Stimulated activated CD8-positive, alpha-beta memory T cell treated with anti-CD3 and anti-CD28 coated beads, Interleukin-15, amount 100 ng/mL, for 48 hours (primary cell): ENCODE results near the gene TBC1D21.

Source experiments
- DNase-seq, 2 donors: peaks; one replicate each; pipeline ENCODE4 v3.0.0-alpha.2; 2020; ENCODE audit warnings: low read depth in 2 of 2

Gene TBC1D21

DNA sequence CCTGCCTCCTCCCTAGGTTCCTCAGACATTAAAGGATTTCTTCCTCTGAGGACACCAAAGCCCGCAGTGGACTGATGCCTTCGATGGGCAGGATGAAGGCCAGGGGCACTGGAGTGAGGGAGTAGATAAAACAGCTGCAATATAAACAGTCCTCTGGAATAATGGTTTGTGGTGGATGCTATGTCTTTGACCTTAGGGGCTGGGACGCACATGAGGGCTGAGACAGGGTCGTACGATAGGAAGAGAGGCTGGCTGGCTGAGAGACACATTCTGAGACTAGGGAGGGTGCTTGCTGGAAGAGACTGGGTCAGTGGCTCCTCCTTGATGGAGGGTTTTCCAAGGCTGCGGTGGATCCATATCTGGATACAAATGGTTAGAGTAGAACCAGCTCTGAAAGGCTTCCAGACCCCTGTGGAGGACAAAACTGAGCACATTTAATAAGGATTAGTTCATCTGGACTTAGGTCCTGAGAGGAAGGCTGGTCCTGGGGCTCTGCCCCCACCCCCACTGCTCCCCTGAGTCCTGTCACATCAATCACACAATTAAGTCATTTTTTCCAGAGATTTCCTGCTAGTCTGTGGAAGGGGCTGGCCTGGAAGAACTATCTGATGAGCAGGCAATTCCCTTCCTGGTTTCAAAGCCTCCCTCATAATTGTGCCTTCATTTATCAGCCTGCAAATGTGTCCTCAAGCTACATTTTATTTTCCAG is 15.8 kb downstream of the TBC1D21 start:
- DNase-seq, result no peak

DNA sequence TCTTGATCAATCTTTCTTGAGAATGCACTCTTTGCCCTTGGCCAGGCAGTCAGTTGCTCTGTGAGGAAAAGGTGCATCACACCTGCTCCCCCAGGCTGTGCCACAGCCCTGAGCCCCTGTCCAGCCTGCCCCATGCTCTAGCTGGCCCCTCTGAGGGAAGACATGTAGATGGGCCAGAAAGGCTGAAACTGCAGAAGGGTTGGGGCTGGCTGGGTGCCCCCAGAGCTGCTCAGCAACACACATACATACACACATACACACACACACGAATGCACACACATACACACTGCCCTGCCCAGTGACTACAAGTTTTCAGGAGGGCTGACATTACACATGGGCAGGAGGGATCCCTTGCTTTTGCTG is 16.4 kb downstream of the TBC1D21 start:
- DNase-seq, result no peak

DNA sequence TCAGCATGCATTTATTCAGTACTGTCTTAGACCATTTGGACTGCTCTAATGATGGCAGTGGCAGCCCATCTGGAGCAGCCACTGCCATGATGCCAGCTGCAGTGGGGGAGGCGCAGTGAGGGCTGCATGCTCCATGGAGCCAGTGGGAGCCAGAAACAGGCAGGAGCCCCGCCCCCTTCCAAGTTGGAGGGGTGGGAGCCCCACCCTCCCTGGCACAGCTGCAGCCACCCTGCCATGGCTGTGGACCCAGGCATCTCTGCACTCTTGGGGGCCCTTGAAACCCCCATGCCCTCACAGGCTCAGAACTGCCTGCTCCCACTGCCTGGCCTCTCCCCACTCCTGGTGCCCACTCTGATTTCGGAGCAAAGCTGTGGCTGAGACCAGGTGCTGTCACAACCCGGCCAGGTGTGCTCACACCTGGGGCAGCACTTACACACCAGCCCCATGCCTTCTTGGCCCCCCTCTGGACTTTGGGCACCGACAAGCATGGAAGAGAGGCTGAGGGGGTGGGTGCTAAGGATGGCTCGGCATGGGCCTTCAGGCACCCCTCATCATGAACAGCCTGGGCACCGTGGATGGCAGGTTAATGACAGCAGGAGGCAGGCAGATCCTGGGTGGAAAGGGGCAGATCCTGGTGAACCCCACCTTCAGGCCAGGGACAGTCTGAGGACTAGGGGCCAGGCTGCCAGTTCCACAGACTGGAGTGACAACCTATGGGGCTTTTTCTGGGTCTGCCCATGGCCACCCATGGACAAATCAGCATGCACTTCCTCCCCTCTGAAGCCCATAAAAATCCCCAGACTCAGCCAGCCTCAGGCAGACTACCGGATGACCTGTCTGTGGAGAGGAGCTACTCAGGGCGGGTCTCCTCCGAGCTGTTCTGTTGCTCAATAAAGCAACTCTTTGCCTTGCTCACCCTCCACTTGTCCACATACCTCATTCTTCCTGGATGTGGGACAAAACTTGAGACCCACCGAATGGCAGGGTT is 18.3 kb downstream of the TBC1D21 start:
- no peak for DNase-seq

DNA sequence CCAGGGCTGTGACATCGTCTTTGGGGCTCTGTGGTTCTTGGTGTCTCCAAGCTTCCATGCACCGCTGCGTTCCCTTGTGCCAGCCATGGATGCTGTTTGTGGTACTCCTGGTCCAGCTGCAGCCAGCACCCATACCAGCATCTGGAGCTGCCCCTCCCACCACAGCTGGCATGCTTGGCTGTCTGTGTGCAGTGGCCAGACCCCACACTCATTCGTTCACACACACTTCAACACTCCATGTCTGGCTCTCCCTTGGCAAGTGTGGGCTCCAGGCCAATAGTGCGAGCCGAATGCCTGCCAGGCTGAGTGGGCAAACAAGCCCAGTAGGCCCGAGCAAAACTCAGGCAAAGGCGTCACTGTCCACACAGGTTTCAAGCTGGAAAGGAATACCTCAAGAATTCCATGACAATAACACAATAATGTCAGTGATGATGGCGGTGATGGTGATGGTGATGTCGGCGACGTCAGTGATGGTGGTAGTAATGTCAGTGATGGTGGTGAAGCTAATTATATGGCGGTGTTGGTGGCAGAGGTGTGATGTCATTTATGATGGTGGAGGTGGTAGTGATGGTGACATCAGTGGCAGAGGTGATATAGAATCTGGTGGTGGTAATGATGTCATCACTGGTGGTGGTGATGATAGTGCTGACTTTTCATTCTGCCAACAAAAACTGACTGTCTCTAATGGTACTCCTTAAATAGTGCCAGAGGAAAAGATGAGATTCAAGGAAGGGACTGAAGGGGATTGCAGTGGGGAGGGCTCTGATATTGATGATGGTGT is 19.3 kb downstream of the TBC1D21 start:
- DNase-seq, result no peak

- no peak for DNase-seq
These were observed 20.9 kb downstream of the TBC1D21 start for GRCh38 chr15:73894133-73894814.

- peak; percentile 21 to 47 for DNase-seq
These were observed 24.3 kb downstream of the TBC1D21 start for GRCh38 chr15:73897441-73898261.

GRCh38 chr15:73899197-73900094 is 26.1 kb downstream of the TBC1D21 start:
- DNase-seq, result no peak

DNA sequence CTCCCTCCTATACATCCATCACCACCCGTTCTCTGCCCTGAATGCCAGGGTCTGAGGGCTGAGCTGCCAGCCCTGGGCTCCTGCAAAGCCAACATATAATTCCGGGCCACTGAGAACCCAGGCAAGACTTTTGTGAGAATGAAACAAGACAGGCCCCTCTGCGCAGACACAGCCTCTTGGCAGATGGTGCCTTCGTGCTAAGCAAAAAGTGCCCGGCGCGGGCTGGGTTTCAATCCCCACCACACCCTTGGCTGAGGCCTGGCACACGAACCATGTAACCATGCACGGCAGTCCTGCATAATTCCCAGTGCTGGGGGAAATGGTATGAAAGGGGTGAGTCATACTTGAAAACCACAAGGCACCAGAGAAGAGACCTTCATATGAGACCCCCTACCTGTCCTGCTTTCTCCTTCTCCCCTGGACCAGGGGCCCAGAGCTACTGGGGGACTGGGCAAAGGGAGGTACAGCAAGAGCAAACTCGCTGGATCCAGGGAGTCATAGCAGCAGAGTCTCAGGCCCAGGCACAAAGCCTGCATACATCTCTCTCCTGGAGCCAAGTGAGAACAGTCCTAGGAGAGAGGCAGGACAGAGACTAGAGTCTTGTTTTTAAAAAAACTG is 26.8 kb downstream of the TBC1D21 start:
- DNase-seq, result no peak

DNA sequence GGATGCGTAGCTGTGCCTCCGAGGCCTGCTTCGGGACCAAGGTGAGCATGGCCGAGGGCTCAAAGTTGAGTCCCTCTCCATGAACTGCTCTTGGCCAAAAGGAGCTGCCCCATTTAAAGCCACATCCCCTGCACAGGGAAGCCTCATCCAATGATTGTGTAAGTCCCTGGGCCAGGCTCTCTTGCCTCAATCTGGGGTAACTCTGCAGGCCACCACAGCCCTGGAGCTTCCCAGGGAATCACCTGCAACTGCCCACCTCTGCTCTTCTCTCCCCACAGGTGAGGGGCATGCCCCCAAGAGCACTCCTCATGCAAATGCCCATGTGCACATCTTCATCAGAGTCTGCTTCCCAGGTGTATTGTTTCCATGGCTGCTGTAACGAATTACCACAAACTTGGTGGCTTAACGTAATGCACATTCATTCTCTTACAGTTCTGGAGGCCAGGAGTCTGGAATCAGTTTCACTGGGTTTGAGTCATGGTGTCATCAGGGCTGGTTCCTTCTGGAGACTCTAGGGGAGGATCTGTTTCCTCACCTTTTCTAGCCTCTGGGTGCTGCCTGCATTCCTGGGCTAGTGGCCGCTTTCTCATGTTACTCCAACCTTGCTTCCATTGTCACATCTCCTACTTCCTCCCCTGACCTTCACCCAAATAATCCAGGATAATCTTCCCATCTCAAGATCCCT is 27.9 kb downstream of the TBC1D21 start:
- DNase-seq, result no peak

GRCh38 chr15:73902121-73903020 is 29.0 kb downstream of the TBC1D21 start:
- DNase-seq, result no peak

- DNase-seq, result no peak
These were observed 30.9 kb downstream of the TBC1D21 start for GRCh38 chr15:73904026-73904815.

DNA sequence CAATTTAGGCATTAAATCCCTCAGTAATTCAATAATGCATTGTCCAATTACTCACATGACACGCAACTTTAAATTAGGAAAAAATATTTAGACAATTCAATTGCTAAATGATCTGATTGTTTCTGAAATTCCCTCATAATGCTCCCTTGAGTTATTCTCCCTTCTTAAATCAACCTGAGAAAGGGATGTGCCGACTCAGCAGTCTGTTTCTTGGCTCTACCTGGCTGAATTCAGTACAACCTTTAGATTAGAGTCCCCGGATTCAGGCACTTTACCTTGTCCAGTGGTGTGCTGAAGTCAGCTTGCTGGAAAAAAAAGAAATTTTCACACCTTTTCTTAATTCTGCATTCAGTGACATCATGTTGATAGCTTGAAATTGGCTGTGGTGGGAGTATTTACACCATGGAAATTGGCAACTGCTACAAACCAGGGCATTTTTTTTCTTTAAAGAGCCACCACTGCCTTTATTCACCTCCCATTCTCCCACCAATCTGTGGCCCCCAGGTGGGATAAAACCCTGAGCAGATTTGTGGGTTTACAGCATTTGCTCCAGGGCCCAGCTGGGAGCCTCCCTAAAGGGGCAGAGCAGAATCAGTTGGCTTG is 32.0 kb downstream of the TBC1D21 start:
- DNase-seq, result no peak

DNA sequence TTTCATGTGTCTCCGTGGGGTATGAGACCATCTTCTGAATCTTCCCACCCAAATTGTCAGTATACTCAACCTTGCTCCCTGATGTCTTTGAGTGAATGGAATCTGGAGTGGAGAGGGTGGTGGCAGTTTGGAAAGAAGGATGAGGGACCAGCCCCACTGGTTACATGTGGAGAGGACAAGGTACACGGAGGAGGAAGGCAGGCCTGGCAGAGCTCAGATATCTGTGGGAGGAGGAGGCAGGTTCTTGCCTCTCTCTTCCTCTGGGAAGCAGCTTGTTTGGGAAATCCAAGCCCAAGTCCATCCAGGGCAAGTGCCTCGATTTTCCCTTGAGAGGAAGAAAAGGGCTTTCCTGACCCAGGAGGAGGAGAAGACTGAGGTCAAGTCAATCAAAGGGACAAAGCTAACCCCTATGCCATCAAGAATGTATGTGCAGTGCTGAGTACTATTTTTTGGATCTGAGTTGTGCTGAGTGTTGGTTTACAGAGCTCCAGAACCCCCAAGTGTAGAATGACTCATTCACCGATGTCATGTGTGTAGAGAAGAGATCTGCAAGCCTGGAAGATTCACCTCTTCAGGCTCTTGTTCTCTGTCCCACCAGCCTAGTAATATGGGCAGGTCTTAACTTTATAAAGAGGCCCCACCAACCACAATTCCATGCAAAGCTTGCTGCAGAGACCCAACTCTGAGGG is 33.1 kb downstream of the TBC1D21 start:
- no peak for DNase-seq

- DNase-seq, result no peak
These were observed 33.7 kb downstream of the TBC1D21 start for GRCh38 chr15:73907035-73907408.

GRCh38 chr15:73908030-73908821 is 34.9 kb downstream of the TBC1D21 start:
- DNase-seq, result peak; percentile 50 to 53
